Left ventricle myocardium superior (tissue), 1 donor: Measurements from ENCODE around the gene SPESP1. TPM values are rescaled to one million over a fixed set of nuclear protein-coding genes. Genes with fewer than 3 reads are reported as not detected.
A peak's percentile ranks its signal among the peaks of the same experiment; 100 is the strongest.

Source experiments
- ATAC-seq: fragments of 200-7000 bp; cut with Tn5 transposase; one replicate; pipeline ENCODE4 v1.9.1; 2020; ENCODE audit warnings: mild to moderate bottlenecking, moderate library complexity
- DNase-seq: peaks from one replicate; pipeline ENCODE4 v3.0.0-alpha.2; 2020
- intact Hi-C: fragments of 100-400 bp; cut with micrococcal nuclease; formaldehyde crosslinking; loops from one replicate; pipeline ENCODE4 v1.11.0; 2022
- total RNA-seq: library from RNA; stranded (reverse); fragmentation: NEBNext Ultra II Directional; extraction: Animal tissue kit (Norgen Biotek cat#: 25700); gene quantifications from one replicate; pipeline ENCODE4 v1.2.1, GENCODE V29; 2021
- donor health status: DM: no; HTN: yes; CAD: no; lungs with severe emphysema.

The SPESP1 gene
- total RNA-seq, 1 donor from 2014 or later, result 4.2 TPM

DNA sequence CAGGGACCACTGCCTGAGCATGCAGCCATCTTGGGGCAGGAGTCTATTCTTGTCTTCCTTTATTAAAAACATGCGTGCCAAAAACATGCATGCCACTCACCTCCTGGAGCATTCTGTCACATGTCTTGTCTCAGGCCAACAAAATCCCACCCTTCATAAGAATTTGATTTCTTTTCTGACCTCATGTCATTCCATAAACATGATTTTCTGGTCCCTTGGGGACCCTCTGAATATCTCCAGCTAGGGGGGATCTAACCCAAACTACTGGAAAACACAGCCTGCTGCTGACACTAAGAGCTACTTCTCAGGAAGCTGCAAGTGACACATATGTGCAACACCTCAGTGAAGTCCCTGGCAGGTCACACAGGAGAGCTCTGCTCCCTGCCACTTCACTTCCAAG, 57.4 kb downstream of the SPESP1 start:
- DNase-seq, result no peak
- intact Hi-C loops, result no loop called here
- no peak for ATAC-seq

DNA sequence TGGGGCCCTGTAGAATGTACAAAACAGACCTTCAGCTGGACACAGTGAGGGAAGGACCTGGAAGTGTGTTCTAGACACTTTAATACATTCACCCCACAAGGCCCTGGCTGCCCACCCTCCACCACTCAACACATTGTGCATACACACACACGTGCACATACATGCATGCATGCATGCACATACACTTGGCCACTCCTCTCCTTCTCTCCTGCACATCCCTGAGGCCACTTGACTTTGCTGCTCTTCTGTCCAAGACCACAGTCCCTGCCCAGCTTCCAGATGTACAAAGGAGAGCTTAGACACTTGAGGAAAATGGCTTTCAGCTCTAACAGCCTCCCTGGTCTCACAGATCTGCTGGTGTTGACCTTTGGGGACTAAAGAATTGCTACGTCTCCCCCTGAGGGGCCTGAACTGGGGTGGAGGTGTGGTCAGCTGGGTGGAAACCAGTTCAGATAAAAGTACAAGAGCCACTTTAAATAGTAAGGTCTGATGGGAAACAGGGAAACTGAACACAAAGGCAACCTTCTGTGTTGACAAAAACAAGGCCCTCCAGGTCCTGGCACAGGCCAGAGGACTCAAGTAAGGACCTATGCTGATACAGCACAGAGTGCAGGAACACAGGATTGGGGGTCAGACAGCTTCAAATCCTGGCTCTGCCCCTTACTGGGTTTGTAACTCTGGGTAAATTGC, 59.4 kb downstream of the SPESP1 start:
- intact Hi-C loops, result no loop called here
- DNase-seq (peak; percentile 32), ATAC-seq (peak; percentile 52)

DNA sequence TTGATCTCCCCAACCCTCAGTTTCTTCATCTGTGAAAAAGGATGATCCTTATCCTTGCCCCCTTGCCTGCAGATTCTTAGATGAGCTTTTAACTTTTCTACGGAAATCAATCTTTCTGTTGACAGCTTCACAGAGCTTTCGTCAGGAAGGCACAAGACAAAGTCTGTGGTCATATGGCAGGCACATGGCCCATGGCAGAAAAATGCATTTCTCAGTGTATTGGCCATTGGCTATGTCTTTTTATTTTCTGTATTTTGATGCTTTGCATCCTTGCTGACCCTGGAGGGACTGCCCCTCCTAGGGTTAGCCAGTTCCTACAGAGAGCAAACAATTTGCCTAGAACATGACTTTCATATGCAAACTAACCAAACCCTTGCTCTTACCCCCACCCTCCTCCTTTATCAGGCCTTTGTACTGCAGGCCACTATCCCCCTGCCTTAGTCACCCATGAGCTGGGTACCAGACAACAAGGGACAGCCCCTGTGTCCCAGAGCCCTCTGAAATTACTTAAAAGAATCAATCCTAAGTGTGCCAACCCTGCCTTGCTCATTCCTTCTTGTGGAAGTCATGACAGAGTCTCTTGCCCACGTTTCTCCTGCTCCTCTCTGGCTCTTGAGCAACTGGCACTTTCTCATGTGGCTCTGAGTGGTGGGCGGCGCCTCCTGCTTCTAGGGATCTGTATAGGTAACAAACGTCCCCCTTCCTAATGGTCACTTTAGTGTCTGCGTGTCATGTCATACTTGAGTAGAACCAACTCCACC, 60.1 kb downstream of the SPESP1 start:
- DNase-seq (no peak), ATAC-seq (no peak)
- intact Hi-C loops, result no loop called here

DNA sequence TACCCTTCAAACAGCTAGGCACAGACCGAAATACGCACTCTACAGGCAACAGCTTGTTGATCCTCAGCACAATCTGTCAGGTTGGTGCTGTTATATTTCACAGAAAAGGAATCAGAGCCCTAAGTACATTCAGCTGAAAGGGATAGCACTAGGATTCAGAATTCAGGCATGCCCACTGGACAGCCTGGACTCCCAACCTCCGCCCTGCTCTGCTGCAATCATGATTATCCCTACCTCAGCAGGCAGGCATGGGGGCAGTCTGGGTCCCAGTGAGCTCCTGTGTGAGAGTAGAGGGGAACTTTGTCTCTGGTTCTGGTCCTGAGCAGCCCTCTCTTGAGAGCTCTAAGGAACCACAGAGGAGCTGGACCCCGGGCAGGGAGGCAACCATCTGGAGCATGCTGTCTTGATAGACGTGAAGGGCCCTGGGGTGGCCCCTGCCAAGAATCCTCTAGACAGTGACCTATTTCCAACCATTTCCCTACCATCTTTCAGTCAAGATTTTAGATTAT, 60.7 kb downstream of the SPESP1 start:
- ATAC-seq (no peak), DNase-seq (no peak)
- intact Hi-C loops, result no loop called here

DNA sequence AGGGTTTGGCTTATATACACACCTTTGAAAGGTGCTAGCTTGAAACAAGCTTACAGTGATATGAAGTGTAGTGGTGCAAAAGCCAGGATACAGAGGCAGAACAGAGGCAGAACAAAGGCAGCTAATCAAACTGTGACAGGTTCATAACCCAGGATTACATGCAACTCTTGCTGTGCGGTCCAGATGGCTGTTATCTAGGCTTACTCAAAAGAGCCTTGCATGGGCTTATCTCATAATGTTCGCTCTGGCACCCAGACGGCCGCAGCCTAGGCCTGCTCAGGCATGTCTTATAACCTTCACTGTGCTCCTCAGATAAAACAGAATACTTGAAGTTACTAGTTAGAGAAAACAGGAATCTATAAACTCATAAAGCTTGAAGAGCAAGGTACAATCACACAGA, 61.4 kb downstream of the SPESP1 start:
- peak; percentile 66 for ATAC-seq
- intact Hi-C loops, result no loop called here
- no peak for DNase-seq

DNA sequence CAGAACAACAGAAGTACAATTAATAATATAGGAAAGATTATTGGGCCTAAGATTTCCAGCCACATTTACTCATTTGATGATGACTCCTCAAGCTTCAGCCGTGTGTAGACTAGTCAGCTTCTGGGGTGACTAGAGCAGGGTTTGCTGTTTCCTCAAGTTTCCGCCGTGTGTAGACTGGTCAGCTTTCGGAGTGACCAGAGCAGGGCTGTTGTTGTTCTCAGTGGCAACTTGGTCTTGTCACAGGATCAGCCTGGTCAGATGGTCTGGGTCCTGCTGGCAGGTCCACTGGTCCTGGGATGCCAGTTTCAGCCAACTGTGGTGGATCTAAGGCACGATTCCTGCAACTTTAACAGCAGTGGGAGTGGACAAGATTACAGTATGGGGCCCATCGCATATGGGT, 62.4 kb downstream of the SPESP1 start:
- intact Hi-C loops, result no loop called here
- no peak for ATAC-seq
- no peak for DNase-seq

DNA sequence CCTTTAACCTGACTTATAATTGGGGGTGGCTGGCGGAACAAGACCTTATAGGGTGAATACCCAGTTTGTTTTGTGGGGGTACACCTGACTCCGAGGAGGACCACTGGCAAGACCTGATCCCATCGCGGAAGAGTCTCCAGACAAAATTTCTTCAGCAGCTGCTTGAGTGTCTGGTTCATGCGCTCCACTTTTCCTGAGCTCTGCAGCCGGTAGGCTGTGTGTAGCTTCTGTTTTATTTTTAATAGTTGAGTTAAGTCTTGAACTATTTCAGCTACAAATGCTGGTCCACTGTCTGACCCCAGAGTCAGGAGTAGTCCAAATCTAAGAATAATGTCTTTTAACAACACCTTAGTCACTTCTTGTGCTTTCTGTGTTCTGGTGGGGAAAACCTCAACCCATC, 63.0 kb downstream of the SPESP1 start:
- intact Hi-C loops, result no loop called here
- DNase-seq, result no peak
- no peak for ATAC-seq

DNA sequence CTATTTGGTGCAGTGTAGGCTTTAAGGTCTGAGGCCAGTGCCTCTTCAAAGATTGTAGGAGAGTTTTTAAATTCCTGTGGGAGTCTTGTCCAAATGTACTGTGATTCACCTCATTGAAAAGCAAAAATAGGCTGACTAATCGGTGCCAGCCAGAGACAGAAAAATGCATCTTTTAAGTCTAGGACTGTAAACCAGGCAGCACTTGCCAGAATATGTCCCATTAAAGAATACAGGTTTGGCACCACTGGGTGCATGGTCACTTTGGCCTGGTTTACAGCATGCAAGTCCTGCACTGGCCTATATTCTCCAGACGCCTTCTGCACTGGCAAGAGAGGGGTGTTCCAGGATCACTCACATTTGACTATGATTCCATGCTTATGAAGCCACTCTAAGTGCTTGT, 63.8 kb downstream of the SPESP1 start:
- ATAC-seq, result no peak
- intact Hi-C loops, result no loop called here
- no peak for DNase-seq

DNA sequence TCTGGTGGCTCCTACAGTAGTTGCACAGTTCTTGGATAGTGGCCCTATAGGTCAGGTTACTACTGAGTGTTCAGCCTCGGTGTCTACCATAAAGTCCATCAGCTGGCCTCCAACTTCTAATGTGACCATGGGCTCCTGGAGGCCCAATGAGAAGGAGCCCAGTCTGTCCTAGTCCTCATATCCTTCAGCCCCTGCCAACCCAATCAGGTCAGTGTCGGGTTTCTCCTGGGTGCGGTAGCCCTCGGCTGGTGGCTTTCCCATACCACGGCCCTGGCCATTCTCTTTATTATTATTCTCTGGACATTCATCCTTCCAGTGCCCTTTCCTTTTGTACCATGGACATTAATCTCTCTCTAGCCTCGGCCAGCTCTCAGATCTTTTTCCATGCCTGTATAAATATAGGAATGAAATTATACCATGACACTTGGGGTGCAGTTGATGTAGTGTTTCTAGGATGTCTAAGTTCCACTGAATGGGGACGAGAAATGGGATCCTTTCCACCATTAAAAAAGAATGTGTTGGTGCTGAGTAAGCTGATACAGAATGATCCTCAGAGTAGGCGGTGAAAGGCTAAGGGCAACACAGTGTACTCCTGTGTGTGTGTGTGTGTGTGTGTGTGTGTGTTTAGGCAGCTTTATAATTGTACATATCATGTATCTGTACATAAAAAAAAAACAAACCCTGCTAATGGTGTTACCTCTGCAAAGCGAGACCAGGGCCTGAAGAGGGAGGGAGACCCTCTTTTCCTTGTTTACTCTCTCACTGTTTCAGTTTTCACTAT, 64.8 kb downstream of the SPESP1 start:
- intact Hi-C loops, result no loop called here
- no peak for ATAC-seq

More for the DNA sequence above, 64.8 kb downstream of the SPESP1 start:
- no peak for DNase-seq

Other genes with a start within 250 kb of the SPESP1 start
- 138 TPM for gene ANP32A, start 109.6 kb upstream of the SPESP1 start, total RNA-seq
- gene NOX5, start 84.2 kb downstream of the SPESP1 start, total RNA-seq, result not detected
- 8.4 TPM for gene GLCE, start 230.1 kb downstream of the SPESP1 start, total RNA-seq